GM21423 (cell line): ENCODE results near the gene ANKRD2.

Source experiments
- ATAC-seq: cut with Tn5 transposase; IDR thresholded peaks from one replicate; pipeline ENCODE4 v1.9.1; 2021; ENCODE audit warnings: mild to moderate bottlenecking, moderate library complexity; ENCODE audit not compliant: unreplicated experiment

ANKRD2 gene

GRCh38 chr10:97590748-97591495, 18.3 kb downstream of the ANKRD2 start:
- no peak for ATAC-seq

- ATAC-seq = no peak
These were observed 20.8 kb downstream of the ANKRD2 start for GRCh38 chr10:97593421-97593820.

GRCh38 chr10:97596101-97597082, 23.8 kb downstream of the ANKRD2 start:
- no peak for ATAC-seq

GRCh38 chr10:97597778-97598177, 25.2 kb downstream of the ANKRD2 start:
- ATAC-seq = no peak

- ATAC-seq = no peak
These were observed 26.1 kb downstream of the ANKRD2 start for GRCh38 chr10:97598407-97599271.

GRCh38 chr10:97599272-97599619, 26.7 kb downstream of the ANKRD2 start:
- no peak for ATAC-seq

GRCh38 chr10:97600616-97601015, 28.0 kb downstream of the ANKRD2 start:
- ATAC-seq = no peak

- ATAC-seq = no peak
These were observed 29.0 kb downstream of the ANKRD2 start for GRCh38 chr10:97601268-97602215.

GRCh38 chr10:97607095-97607636, 34.6 kb downstream of the ANKRD2 start:
- no peak for ATAC-seq

GRCh38 chr10:97608991-97609561, 36.5 kb downstream of the ANKRD2 start:
- ATAC-seq = no peak

- ATAC-seq = no peak
These were observed 38.9 kb downstream of the ANKRD2 start for GRCh38 chr10:97611473-97611872.

- no peak for ATAC-seq
These were observed 39.8 kb downstream of the ANKRD2 start for GRCh38 chr10:97612386-97612785.

- ATAC-seq = no peak
These were observed 45.7 kb downstream of the ANKRD2 start for GRCh38 chr10:97618285-97618684.

- no peak for ATAC-seq
These were observed 46.2 kb downstream of the ANKRD2 start for GRCh38 chr10:97618733-97619132.

- ATAC-seq = no peak
These were observed 50.7 kb downstream of the ANKRD2 start for GRCh38 chr10:97623277-97623676.

GRCh38 chr10:97627731-97628130, 55.2 kb downstream of the ANKRD2 start:
- ATAC-seq = no peak

GRCh38 chr10:97628228-97628627, 55.6 kb downstream of the ANKRD2 start:
- ATAC-seq = no peak

- no peak for ATAC-seq
These were observed 56.7 kb downstream of the ANKRD2 start for GRCh38 chr10:97629289-97629688.

GRCh38 chr10:97631098-97631497, 58.5 kb downstream of the ANKRD2 start:
- ATAC-seq = no peak
